GM18870 (cell line): Measurements from ENCODE around the gene BCAS3.
"Not testable (repeated sequence)": the region's sequence is repeated elsewhere in the genome, so short reads cannot be mapped to it uniquely, and the experiment has no call there.

Source experiments
- ATAC-seq: cut with Tn5 transposase; IDR thresholded peaks from one replicate; pipeline ENCODE4 v1.9.1; 2021; ENCODE audit warnings: moderate library complexity; ENCODE audit not compliant: unreplicated experiment

The BCAS3 gene

DNA sequence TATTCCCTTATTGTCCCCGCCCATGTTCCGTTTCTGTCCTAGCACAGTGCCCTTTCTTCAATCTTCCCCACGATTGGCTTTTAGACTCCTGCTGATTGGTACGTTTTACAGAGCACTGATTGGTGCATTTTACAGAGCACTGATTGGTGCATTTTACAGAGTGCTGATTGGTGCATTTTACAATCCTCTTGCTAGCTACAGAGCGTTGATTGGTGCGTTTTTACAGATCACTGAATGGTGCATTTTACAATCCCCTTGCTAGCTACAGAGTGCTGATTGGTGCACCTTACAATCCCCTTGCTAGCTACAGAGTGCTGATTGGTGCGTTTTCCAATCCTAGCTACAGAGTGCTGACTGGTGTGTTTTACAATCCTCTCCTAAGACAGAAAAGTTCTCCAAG lies 3.0 kb upstream of the BCAS3 start:
- ATAC-seq: not testable (repeated sequence)

DNA sequence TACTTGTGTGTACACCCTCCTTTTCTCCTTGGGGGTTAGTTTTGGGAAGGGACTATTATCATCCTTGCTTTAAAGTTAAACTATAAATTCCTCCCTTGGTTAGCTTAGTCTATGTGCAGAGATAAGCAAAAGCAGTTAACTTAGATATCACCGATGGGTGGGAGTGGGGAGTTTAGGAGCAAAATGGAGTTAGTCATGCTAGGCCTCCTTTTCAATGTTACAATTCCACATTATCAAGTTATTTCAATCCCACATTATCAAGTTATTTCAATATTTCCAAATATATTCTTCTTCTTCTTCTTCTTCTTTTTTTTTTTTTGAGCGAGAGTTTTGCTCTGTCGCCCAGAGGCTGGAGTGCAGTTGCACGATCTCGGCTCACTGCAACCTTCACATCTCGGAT lies 1.7 kb upstream of the BCAS3 start:
- ATAC-seq: no peak

DNA sequence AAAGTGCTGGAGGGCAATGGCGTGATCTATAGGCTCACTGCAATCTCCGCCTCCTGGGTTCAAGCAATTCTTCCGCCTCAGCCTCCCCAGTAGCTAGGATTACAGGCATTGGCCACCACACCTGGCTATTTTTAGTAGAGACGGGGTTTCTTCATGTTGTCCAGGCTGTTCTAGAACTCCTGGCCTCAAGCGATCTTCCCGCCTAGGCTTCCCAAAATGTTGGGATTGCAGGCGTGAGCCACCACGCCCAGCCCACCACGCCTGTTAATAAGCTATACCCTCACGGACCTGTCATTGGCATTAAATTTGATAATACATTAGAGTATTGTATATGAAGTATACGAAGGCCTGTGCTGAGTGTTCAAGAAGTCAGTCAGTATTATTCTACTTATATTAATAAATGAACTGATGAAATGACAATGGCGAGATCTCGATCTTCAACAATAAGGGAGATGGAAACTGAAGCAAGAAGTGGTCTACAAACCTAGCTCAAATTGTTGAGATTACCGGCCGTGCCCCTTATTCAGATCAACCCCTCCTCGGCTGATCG lies 818 bp upstream of the BCAS3 start:
- ATAC-seq: no peak

DNA sequence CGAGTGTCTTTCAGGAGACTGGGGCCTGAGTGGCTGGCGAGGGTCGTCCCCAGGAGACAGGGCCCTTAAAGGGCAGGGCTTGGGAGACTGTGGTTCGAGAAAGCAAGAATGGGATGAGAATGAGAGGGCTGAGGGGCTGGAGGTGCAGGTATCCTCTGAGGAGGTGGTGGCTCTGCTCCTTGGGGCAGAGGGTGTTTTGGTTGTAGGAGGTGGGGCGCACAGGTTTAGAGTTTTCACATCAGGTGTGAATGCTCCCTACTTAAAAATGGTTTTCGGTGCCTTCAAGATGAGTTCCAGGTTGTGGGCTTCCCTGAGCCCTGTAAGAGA lies 430 bp downstream of the BCAS3 start:
- ATAC-seq: no peak

DNA sequence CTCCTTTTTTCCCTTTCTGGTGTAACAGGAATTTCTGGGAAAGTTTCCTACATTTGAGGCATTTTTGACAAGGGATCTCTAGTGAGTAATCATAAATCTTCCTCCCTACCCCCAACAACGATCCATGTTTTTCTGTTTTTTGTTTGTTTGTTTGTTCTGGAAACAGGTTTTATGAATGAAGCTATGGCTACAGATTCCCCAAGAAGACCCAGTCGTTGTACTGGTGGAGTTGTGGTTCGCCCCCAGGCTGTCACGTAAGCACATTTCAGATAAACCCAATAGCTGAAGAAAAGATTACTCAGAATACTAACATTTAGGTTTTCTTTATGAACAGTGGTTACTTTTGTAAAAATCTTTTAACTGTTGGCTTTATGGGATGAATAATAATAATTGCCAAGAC lies 1.6 kb downstream of the BCAS3 start:
- ATAC-seq: no peak

DNA sequence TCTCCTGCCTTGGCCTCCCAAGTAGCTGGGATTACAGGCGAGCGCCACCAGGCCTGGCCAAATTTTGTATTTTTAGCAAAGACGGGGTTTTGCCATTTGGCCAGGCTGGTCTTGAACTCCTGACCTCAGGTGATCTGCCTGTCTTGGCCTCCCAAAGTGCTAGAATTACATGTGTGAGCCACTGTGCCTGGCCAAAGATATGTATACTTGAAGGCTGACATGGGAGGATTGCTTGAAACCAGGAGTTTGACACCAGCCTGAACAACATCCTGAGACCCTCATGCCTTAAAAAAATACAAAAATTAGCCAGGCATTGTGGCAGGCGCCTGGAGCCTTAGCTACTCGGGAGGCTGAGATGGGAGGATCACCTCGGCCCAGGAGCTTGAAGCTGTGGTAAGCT lies 3.1 kb downstream of the BCAS3 start:
- ATAC-seq: no peak

DNA sequence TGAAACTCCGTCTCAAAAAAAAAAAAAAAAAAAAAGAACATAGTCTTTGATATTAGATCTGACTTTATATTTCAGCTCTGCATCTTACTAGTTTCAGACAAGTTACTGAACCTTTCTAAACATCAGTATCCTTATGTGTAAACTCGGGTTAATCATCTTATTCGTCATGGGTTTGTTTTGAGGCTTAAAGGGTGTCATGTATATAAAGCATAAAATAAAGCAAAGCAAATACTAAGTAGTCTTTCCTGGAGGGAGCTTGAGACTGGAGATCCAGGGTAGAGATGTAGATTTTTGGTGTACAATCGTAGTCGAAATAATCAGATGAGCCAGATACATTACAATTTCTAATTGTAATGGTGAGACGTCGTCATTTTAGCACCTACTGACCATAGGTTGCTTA lies 7.8 kb downstream of the BCAS3 start:
- ATAC-seq: no peak

DNA sequence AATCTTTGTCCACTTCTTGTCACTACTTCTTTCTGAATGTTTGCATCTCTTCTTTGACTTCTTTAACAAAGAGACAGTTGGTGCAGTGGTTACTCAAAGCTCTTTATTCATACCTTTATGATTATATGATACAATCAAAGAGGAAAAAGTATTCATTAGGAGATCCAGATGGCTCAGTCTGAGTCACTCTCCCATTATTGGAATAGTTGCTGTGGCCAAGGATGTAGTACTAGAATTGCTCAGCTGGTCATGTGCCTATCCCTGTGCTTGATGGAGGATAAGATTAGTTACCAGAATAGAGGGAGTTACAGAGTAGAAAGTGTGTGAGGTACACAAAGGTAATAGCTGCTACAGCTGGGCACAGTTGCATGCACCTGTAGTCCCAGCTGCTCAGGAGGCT lies 18.3 kb downstream of the BCAS3 start:
- ATAC-seq: no peak

DNA sequence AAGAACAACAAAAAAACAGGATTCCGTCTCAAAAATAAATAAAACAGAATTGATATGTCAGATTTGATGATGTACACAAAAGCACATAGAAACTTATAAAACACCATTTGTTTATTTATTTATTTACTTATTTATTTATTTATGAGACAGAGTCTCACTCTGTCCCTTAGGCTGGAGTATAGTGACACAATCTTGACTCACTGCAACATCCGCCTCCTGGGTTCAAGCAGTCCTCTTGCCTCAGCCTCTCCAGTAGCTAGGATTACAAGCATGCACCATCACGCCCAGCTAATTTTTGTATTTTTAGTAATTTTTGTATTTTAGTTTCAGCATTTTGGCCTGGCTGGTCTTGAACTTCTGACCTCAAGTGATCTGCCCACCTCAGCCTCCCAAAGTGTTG lies 21.4 kb downstream of the BCAS3 start:
- ATAC-seq: no peak

DNA sequence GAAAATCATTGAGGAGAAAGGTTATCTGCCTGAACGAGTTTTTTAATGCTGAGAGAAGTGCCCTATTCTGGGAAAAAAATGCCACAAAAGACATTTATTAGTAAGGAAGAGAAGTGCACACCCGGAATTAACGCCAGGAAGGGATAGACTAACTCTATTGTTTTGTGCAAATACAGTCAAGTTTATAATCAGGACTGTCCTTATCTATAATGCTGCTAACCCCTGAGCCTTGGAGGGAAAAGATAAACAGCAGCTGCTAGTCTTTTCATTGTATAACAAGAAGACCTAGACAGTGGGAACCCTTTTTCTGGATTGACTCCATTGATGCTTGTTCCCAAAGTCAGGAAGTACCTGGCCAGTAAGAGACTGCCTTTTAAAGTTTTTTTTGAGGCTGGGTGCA lies 26.5 kb downstream of the BCAS3 start:
- ATAC-seq: no peak

DNA sequence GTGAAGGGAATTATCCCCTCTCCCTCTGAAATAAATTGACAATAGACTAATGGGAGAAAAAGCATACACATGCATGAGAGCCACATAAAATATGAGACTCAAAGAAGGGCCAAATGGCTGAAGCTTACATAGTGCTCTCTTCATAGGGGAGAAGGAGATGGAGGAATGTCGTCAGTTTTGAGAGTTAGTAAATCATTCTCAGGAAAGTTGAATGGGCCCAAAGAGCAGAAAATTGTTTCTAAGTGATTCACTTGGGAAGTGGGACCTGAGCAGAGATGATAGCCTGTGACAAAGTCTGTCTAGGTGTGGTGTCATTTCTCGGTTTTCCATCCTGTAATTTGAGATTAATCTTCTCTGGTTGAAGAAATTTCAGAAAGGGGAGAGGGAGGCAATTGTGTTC lies 35.0 kb downstream of the BCAS3 start:
- no peak for ATAC-seq

DNA sequence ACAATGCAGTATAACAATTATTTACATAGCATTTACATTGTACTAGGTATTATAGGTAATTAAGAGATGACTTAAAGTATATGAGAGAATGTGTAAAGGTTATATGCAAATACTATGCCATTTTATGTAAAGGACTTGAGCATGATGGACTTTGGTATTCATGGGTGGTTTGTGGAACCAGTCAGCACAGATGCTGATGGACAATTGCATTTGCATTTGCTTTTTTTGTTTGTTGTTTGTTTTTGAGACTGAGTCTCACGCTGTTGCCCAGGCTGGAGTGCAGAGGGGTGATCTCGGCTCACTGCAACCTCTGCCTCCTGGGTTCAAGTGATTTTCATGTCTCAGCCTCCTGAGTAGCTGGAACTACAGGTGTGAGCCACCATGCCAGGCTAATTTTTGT lies 36.0 kb downstream of the BCAS3 start:
- no peak for ATAC-seq

DNA sequence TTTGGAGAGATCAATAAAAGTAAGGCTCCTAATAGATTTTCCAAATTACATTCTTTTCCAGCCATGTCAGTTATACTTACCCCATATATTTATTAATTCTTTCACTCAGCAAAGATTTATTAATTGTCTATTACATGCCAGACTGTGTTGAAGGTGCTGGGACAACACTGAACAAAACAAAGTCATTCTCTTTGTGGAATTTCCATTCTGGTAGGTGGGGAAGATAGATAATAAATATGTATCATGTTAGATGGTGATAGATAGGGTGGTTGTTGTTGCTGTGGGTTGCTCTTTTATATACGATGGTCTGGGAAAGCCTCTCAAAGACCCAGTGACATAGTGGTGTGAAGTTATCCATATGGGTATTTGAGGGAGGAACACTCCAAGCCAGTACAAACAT lies 39.1 kb downstream of the BCAS3 start:
- ATAC-seq: no peak

DNA sequence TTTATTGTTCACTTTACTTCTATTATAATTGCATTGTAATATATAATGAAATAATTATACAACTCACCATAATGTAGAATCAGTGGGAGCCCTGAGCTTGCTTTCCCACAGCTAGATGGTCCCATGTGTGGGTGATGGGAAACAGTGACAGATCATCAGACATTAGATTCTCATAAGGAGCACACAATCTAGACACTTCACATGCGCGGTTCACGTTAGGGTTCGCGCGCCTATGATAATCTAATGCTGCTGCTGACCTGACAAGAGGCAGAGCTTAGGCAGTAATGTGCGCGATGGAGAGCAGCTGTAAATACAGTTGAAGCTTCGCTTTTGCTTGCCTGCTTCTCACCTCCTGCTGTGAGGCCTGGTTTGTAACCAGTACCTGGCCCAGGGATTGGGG lies 40.2 kb downstream of the BCAS3 start:
- no peak for ATAC-seq

DNA sequence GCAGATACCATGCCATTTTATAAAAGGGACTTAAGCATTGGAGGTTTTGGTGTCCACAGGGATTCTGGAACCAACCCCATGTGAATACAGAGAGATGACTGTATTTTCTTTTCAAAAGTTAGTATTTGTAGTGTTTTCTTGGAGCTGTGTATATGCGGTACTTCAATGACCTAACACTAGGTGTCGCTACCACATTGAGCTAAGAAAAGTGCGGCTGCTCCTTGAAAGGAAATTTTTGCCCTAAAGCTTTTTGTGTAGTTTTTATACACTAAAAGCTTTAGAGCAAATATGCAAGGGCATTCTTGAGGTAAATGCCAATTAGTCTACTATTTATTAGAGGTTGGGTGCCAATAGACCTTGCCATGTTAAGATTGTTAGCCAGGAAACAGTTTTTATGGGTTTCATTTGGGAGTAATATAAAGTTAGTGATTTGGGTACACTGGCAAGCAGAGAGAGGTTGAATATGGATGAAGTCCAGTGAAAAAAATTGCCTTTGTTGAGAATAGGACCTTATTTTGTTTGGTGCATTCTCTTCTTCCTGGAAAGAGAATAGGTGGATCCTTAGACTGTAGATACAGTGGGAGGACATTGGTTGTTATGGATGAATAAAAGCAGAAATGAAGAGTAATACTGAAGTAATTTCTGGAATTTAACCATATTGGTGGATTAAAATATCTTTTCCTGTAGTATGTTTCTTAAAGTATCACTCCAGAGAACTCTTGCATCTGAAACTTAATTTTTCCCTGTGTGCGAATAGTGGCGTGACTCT lies 43.3 kb downstream of the BCAS3 start:
- no peak for ATAC-seq

DNA sequence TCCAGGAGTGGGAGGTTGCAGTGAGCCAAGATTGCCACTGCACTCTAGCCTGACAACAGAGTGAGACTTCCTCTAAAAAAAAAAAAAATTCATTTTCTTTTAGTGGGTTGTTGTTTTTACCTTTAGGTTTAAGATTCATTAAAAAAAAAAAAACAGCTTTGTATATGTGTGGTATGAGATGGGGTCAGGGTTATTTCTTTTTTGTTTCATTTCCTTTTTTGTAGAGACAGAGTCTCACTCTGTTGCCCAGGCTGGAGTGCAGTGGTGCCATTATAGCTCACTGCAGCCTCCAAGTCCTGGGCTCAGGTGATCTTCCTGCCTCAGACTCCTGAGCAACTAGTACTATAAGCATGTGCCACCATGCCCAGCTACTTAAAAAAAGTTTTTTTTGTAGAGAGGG lies 47.0 kb downstream of the BCAS3 start:
- ATAC-seq: peak; percentile 55

DNA sequence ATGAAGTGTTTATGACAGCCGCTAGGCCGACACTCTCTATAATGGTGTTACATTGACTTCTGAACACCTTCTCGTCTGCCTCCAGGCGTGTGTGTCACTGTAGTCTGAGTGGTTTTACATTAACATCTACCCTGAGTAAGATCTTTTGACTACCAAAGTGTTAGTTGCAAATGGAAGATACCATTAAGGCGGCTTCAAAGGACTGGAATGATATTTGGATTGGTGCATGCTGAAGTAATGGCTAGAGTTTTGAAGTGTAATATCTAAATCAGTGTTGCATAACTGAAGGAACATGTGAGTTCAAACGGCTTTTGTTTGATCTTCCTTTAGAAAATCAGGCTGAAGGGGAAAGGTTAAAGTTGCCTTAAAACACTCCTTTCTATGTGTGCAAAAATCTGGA lies 52.2 kb downstream of the BCAS3 start:
- ATAC-seq: no peak

DNA sequence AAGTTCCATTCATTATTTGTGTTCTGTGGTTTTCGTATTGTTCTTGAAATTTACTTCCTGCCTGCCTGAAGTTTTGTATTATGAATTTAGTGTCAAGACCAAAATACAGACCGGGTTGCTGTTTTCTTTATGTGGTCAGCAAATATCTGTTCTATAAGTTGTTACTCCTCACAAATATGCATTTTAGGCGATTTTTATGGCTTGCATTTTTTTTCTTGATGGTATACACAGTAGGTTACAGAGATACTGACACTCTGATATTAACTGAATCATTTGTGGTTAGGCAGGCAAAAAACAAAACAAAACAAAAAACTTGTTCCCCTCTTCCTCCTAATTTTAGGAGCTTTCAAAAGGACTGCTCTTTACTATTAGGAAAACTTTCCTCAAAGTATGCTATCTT lies 52.6 kb downstream of the BCAS3 start:
- no peak for ATAC-seq

DNA sequence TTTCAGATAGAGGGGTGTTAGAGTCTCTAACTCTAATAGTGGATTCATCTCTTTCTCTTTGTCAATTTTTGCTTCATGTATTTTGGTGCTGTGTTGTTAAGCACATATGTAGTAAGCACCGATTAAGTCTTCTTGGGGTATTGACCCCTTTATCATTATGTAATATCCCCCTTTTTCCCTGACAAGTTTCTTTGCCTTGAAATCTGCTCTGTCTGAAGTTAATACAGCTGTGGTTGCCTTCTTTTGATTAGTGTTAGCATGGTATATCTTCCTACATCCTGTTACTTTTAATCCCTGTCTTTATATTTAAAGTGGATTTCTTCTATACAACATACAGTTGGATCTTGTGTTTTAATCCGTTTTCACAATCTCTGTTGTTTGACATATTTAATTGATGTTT lies 60.6 kb downstream of the BCAS3 start:
- ATAC-seq: no peak

DNA sequence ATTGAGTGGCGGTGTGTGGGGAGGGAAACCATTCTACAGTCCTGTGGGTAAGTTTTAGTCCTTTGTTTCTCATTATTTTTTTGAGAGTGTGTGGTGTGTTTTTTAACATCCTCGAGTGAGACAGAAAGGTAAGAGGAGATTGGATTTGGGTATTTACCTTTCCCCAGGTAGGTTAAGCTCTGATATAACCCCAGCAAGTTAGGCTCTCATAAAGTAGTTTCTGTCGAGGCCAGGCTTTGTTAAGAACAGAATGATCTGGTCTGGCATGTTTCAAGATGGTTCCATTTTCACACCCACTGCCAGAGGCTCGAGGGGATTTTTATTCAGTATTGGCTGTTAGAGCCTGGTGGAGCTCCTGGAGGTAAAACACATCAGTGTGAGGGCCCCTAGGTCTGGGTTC lies 62.9 kb downstream of the BCAS3 start:
- ATAC-seq: no peak

DNA sequence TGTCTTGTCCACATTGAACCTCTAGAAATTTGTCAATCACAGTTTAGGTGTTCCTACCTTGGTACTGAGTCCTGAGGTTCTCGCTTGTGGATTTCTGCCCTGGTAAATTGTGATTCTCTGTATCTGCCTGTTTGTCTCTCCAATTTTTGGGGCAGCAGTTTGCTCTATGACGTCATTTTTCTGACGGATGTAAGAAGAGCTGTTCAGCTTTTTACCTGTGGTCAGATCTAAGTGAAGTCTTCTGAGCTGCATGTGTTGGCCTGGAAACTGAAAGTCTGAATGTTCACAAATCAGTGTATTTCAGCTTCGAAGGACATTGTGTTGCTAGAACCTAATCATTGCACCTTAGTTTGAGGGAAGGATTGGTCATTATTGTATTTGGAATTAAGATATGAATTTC lies 63.4 kb downstream of the BCAS3 start:
- ATAC-seq: no peak

DNA sequence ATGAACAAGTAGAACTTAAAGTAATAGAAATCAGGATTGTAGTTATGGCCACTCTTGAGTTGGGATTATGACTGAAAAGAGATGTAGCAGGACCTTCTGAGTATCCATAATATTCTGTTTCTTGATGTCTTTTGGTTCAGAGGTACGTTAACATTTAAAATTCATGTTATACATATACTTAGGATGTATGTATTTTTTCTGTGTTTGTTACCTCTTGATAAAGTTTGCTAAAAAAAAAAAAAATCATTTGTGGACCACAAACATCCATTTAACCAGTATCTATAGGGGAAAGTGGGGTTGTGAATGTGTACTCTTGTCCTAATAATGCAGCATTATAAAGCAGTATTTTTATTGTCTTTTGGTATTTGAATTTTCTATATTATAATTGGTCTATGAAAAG lies 65.6 kb downstream of the BCAS3 start:
- no peak for ATAC-seq

DNA sequence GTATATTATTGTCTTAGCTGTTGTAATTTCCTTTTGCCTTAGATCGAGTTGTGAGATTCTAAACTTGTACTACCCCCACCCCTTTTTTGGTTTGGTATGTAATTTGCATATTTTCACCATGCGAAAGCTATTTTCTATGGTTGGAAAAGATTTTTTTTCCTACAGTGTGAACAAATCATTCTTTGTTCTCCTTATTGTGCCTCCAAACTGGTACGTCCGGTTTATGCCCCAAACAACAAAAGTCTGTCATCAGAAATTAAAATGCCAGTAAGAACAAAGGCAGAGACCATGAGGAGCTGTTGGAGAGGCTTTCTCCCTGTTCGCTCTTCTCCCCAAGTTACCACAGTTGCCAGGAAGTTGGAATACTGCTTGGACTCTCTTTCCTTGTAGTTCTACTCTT lies 66.1 kb downstream of the BCAS3 start:
- no peak for ATAC-seq
